NCI-H2227 (cell line): ENCODE measurements around the gene RPTOR.

Experiments
- DNase-seq: peaks from one replicate; lab custom pipeline; 2025; ENCODE audit not compliant: unreplicated experiment; lab: John Stamatoyannopoulos, UW

Gene RPTOR

GRCh38 chr17:80712606-80713005 is 168.0 kb downstream of the RPTOR start:
- no peak for DNase-seq

GRCh38 chr17:80716986-80717719 is 172.5 kb downstream of the RPTOR start:
- no peak for DNase-seq

GRCh38 chr17:80717720-80718083 is 173.1 kb downstream of the RPTOR start:
- DNase-seq: no peak

DNA sequence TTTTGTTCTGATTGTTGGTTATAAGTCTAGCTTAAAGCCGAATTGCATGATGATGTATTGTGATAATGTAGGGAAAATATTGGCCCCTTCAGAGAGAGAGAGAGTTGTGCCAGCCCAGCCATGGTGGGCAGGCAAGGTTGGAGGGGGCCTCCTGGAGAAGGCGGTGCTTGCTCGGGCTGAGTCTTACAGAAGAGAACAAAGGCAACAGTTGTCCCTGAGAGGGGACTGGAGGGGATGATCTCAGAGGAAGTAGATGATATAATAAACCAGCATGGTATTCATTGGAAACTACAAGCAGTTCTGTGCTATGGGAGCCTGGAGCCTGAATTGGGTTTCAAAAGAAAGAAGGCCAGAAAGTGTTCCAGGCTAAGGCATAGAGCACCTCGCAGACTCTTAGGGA is 173.8 kb downstream of the RPTOR start:
- no peak for DNase-seq

- no peak for DNase-seq
Measured at GRCh38 chr17:80719449-80719848, 174.8 kb downstream of the RPTOR start.

DNA sequence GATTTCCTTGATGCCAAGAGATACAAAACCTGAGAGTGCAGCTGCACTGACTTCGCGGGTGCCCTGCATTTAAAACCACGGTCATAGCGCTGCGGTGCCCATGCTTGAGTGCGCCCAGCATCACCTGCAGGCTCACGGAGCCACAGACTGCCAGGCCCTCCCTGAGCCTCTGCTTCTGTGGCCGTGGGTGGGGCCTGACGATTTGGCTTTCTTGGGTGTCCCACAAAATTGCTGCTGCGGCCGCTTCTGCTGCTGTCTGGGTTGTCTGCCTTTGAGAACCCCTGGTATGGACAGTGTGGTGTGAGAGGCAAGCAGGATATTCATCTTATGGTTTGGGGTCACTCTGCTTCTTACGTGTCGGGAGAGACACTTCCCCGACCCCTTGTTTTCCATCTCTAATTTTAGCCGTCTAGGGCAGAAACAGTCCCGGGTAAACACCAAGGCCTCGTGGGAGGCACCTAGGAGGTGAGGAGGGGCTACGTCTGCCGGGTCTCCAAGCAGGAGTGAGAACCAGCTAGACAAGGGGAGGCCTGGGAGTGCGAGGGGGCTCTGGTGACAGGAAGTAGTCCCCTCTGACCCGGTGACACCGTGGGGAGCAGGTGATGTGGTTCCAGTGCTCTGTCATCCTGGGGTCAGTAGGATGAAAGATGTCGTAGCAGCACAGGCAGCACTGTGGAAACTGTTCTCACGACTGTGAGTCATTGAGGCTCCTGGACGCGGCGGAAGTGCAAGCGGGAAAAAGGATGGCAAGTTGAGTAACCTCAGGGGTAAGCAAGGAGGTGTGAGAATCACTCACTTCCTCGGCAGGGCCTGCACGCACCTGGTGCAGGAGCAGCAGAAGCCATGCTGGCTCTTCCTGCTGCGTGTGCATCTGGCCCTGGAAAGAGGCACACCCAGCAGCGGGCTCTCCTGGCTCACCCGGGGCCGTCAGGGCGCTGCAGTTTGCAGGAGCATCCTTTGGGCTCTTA is 176.3 kb downstream of the RPTOR start:
- DNase-seq: no peak

GRCh38 chr17:80722661-80723060 is 178.0 kb downstream of the RPTOR start:
- no peak for DNase-seq

DNA sequence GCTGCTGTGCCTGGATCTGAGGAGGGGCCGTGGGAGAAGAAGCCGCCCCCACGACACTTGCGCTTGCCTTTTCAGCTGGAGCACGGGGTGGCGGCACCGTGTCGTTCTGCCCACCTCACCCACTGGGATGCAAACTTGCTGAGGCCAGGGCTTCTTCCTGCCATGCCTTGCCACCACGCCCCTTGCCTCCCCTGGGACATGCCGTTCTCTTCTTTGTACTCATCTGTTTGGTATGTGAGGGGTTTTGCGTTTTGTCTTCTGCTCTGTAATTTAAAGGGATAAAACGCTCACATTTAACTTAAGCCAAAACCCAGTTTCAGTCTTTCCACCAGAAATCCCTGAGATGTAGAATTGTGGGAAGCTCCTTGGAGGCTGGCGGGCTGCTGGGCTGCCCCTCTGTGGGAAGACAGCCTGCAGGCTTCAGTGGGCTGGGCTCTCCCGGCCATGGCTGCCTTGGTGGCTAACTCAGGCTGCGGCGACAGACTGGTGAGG is 180.2 kb downstream of the RPTOR start:
- DNase-seq: no peak

DNA sequence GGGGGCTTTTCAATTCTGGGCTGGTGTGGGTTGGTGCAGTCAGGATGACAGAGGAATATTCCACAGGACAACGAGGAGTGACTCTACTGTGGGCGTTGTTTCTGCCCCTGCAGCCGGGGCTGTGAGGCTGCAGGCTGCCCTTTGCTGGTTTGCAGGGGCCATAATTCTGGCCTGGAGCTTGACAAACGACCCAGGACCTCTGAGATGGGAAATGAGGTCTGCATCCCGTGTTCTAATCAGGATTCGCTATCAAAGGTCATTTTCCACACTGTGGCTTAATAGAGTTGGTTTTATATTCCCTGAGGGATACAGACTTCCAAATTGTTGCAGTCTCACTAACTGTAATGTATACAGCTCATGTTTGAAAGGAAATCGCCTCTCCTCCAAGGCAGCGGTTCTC is 180.9 kb downstream of the RPTOR start:
- DNase-seq: no peak

DNA sequence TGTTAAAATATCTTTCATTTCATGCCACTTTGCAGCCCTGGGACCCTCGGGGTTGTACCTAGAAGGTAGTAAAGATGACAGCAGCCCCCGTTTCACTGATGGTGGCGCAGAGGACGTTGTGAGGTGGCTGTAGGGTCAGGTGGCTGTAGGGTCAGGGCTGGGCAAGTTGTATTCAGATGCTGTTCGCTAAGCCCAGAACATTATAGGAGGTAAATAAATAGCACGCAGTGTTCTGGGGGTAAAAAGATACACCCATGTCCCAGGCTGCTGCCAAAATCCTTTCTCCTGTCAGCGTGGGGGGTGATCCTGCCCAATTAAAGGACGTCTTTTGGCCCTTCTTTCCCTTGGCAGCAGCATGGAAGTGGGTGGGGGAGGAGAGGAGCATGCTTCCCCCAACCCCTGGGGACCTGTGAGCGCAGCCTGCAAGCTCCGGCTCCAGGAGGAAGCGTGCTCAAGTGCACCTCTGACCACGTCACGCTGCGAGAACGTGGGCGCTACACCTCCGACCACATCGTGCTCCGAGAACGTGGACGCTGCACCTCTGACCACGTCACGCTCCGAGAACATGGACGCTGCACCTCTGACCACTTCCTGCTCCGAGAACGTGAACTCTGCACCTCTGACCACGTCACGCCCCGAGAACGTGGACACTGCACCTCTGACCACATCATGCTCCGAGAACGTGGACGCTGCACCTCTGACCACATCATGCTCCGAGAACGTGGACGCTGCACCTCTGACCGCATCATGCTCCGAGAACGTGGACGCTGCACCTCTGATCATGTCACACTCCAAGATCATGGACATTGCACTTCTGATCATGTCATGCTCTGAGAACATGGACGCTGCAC is 182.1 kb downstream of the RPTOR start:
- DNase-seq: no peak

DNA sequence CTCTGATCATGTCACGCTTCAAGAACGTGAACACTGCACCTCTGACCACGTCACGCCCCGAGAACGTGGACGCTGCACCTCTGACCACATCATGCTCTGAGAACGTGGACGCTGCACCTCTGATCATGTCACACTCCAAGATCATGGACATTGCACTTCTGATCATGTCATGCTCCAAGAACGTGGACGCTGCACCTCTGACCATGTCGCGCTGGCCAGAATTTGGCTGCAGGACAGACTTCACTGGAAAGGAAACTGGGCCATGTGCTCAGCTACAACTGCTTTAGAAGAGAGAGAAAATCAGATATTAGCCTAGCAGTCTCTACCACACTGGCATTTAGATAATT is 182.7 kb downstream of the RPTOR start:
- no peak for DNase-seq

- no peak for DNase-seq
Measured at GRCh38 chr17:80729016-80729415, 184.4 kb downstream of the RPTOR start.

DNA sequence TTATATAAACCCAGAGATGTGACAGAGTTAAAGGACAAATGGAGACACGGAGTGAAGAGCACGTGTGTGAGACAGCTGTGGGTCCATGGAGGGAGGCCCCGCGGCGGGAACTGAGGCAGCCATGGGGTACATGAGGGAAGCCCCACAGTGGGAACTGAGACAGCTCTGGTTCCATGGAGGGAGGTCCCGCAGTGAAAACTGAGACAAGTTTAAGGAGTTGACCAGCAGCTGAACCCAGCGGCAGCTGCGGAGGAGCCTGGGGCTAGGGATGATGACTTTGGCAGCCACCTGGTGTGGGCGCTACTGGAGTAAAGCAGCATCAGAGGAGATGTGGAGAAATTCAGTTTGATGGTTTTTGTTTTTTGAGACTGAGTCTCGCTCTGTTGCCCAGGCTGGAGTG is 185.1 kb downstream of the RPTOR start:
- DNase-seq: no peak

DNA sequence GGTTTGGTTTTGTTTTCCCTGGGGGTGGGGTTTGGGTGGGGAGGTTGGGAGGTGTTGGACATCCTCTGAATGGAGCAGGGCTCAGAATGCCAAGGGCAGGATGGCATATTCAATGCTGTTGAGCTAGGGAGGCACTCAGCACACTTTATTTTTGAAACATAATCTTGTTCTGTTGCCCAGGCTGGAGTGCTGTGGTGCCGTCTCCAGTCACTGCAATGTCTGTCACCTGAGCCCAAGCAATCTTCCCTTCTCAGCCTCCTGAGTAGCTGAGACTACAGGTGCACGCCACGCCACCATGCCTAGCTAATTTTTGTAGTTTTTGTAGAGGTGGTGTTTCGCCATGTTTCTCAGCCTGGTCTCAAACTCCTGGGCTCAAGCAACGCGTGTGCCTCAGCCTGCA is 186.1 kb downstream of the RPTOR start:
- DNase-seq: no peak

DNA sequence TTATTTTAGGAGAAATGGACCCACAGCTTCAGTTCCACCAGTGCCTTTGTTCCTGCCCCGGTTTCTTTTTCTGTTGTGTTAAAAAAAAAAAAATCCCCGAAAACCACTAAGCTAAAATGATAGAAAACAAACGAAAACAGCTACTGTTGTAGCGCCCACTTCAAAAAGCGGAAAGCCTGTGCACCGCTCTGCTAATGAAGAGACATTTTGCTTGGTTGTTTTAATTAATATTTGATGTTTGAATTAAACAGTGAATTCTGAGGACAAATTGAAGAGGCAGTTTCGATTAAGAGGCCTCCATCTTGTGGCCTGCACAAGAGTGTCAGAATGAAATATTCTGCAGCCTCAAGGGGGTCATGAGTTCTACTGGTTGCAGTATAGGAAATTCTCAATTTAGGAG is 186.7 kb downstream of the RPTOR start:
- DNase-seq: no peak

- DNase-seq: no peak
Measured at GRCh38 chr17:80732268-80732667, 187.6 kb downstream of the RPTOR start.

- DNase-seq: no peak
Measured at GRCh38 chr17:80737106-80738019, 192.7 kb downstream of the RPTOR start.

DNA sequence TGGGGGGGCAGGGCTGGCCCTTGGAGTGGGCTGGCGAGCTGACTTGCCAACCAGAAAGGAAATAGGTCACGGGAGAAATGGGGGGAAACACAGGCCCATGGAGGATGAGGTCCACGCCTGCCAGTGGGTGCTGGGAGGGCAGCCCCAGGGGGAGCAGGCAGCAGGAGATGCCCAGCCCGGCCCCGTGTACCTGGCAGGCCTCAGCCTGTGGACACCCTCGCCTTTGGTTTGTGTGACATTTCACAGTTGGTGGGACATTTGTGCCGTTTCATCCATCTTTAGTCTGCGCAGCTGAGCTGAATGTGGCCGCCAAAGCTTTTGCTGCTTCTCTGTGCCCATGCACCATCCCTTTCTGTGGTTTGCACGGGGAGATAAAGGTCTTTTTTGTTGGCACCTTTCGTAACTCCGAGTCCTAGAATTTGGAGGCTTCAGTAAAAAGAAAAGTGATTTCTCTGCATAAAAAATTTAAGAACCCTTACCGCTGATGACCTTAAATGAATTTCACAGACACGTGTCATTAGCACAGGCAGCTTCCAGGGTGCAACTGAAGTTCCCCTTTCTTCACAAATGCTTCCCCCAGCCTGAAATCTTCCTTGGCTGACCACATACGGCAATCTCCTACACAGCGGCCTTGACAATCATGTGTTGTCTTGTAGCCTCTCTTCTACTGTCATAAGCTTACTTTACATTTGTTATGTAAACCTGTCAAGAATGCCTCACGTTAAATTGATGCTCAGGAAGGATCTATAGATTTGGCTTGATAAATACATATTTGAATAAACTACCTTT is 193.6 kb downstream of the RPTOR start:
- DNase-seq: no peak

- DNase-seq: no peak
Measured at GRCh38 chr17:80738987-80739730, 194.5 kb downstream of the RPTOR start.
